Adrenal gland (tissue), 12 donors: ENCODE results near the gene ARHGAP18. TPM values are rescaled to one million over a fixed set of nuclear protein-coding genes. Genes with fewer than 3 reads are reported as not detected.
A peak's percentile ranks its signal among the peaks of the same experiment; 100 is the strongest.

Experiments used
- DNase-seq, 7 donors: peaks; one replicate each; pipeline ENCODE4 v3.0.0-alpha.2; 2019 to 2020
- H3K27ac ChIP-seq, 5 donors: fragments of 200-600 bp; sonication (generic) in 4 of 5; 1 replicate in 3 of 5; 2 replicates in 2 of 5; pipeline versions ENCODE4 v1.5.1 to v1.8.0; 2016 to 2020; ENCODE audit warnings: mild to moderate bottlenecking in 1 of 5
- H3K27me3 ChIP-seq: fragments of 200-600 bp; 2 replicates; pipeline ENCODE4 v1.8.0; 2021
- H3K36me3 ChIP-seq, 2 donors: fragments of 200-600 bp; replicated peaks in 1 of 2; 1 replicate in 1 of 2; 2 replicates in 1 of 2; pipeline versions ENCODE4 v1.5.1 to v1.8.0; 2018 to 2022
- H3K4me1 ChIP-seq, 2 donors: fragments of 200-600 bp; replicated peaks in 1 of 2; 1 replicate in 1 of 2; 2 replicates in 1 of 2; pipeline versions ENCODE4 v1.5.1 to v1.8.0; 2018 to 2021
- H3K4me3 ChIP-seq, 4 donors: fragments of 200-600 bp; sonication (generic) in 3 of 4; one replicate each; pipeline ENCODE4 v1.5.1; 2016 to 2018
- H3K9me3 ChIP-seq, 3 donors: fragments of 200-600 bp; sonication (generic) in 1 of 3; replicated peaks in 1 of 3; 1 replicate in 2 of 3; 2 replicates in 1 of 3; pipeline versions ENCODE4 v1.5.1 to v1.8.0; 2016 to 2021
- CTCF ChIP-seq, 6 experiments: fragments of 450-650 bp in 4 of 6; fragments of 200-600 bp in 2 of 6; sonication (generic) in 1 of 6; IDR thresholded peaks; 1 replicate in 5 of 6; 2 replicates in 1 of 6; pipeline versions ENCODE4 v1.5.1 to v1.8.0; 2016 to 2021; ENCODE audit warnings: antibody characterized with exemption in 6 of 6, mild to moderate bottlenecking in 2 of 6, moderate library complexity in 1 of 6
- POLR2A ChIP-seq, 2 donors: fragments of 450-650 bp; IDR thresholded peaks; one replicate each; pipeline ENCODE4 v1.6.1; 2017; ENCODE audit warnings: antibody characterized with exemption in 2 of 2, mild to moderate bottlenecking in 2 of 2, moderate library complexity in 1 of 2
- WGBS, 4 donors: extraction: QIAGEN DNeasy Blood & Tissue Kit in 2 of 4; methylation state at CpG; one replicate each; pipeline versions ENCODE4 v1.1.5 to v1.1.7; 2013 to 2017; 5-methylcytosine and 5-hydroxymethylcytosine counted together
- intact Hi-C, 2 donors: fragments of 100-400 bp; cut with DNase I; formaldehyde crosslinking; loops; one replicate each; pipeline versions ENCODE4 v1.14.1 to v1.15.0; 2022 to 2023
- polyA plus RNA-seq, 3 donors: library from polyadenylated mRNA; stranded (reverse); fragments of 200-250 nt in 2 of 3; fragments of 350-450 nt in 1 of 3; fragmentation: Illumina TruSeq in 1 of 3; extraction: RNeasy Lipid Tissue Mini Kit (QIAGEN cat#74804) in 1 of 3; gene quantifications; one replicate each; pipeline ENCODE4 v1.2.3, GENCODE V29; 2013 to 2014
- total RNA-seq, 9 donors: library from RNA; depleted of rRNA in 4 of 9; stranded (reverse); fragments of >200 nt in 4 of 9; fragments of 120-200 nt in 1 of 9; fragmentation: NEBNext Ultra II Directional in 1 of 9; extraction: Animal tissue kit (Norgen Biotek cat#: 25700) in 1 of 9; gene quantifications; one replicate each; pipeline versions ENCODE4 v1.1.0 to v1.2.4, GENCODE V29; 2013 to 2023
- donor health status: healthy with polysubstance abuse.
- donor health status: Bipolar disorder and iron deficiency.
- donor health status: DM: yes; HTN: yes; CAD: no.
- donor health status: DM: no; HTN: no; CAD: no.
- donor health status: DM: no; HTN: no; CAD: no.
- donor health status: DM: yes; HTN: yes; CAD: no.

The ARHGAP18 gene
- total and polyA plus RNA-seq, 12 donors = 22.0 to 101 (median 75.8) TPM

- Histone ChIP-seq H3K4me3 (no peak overlapping the region), H3K4me1 (peaks cover 47 to 66% of the 10 kb centered on the region in 2 donors), H3K36me3 (no peaks in the 10 kb centered on the region), H3K9me3 (no peaks in the 10 kb centered on the region), H3K27ac (peak overlapping the region; percentile 8 to 86 (median 64)), H3K27me3 (no peaks in the 10 kb centered on the region)
- intact Hi-C loops = no loop called here
- TF ChIP-seq CTCF (IDR thresholded peaks at IDR 0.05) (no peak), POLR2A (IDR thresholded peaks at IDR 0.05) (no peak)
- WGBS, 4 donors = 57 to 66% (median 60%) methylated on average over 6 of the region's 6 CpGs
- no peak for DNase-seq
Observed at GRCh38 chr6:129645106-129645829, 64.7 kb downstream of the ARHGAP18 start.

GRCh38 chr6:129644567-129645015, 65.4 kb downstream of the ARHGAP18 start:
- H3K4me3 ChIP-seq = no peak overlapping the region
- H3K27ac ChIP-seq = peak overlapping the region; percentile 42 to 86 (median 76)
- H3K4me1 ChIP-seq = peaks cover 47 to 66% of the 10 kb centered on the region in 2 donors
- H3K36me3 ChIP-seq = no peaks in the 10 kb centered on the region
- intact Hi-C loops = no loop called here
- no peaks in the 10 kb centered on the region for H3K9me3 ChIP-seq
- WGBS, 4 donors = 20 to 36% (median 30%) methylated on average over 1 of the region's 1 CpG
- DNase-seq = no peak
- TF ChIP-seq POLR2A (IDR thresholded peaks at IDR 0.05) = no peak
- no peak for TF ChIP-seq CTCF (IDR thresholded peaks at IDR 0.05)
- H3K27me3 ChIP-seq = no peaks in the 10 kb centered on the region

- WGBS, 4 donors = 73 to 80% (median 75%) methylated on average over 3 of the region's 3 CpGs
- intact Hi-C loops = no loop called here
- H3K36me3 ChIP-seq = no peaks in the 10 kb centered on the region
- no peak for DNase-seq
- H3K9me3 ChIP-seq = no peaks in the 10 kb centered on the region
- no peak for TF ChIP-seq CTCF (IDR thresholded peaks at IDR 0.05)
- TF ChIP-seq POLR2A (IDR thresholded peaks at IDR 0.05) = no peak
- H3K4me1 ChIP-seq = peaks cover 47 to 66% of the 10 kb centered on the region in 2 donors
- no peak overlapping the region for H3K4me3 ChIP-seq
- H3K27ac ChIP-seq = peak overlapping the region in 4 of 5 donors; percentile 30 to 86 (median 70)
- no peaks in the 10 kb centered on the region for H3K27me3 ChIP-seq
Observed at GRCh38 chr6:129643968-129644367, 66.0 kb downstream of the ARHGAP18 start.

- no peak for TF ChIP-seq POLR2A (IDR thresholded peaks at IDR 0.05)
- TF ChIP-seq CTCF (IDR thresholded peaks at IDR 0.05) = no peak
- Histone ChIP-seq H3K4me1 (peaks cover 53 to 69% of the 10 kb centered on the region in 2 donors), H3K27me3 (no peaks in the 10 kb centered on the region), H3K9me3 (no peaks in the 10 kb centered on the region), H3K27ac (no peak overlapping the region), H3K36me3 (no peaks in the 10 kb centered on the region), H3K4me3 (no peak overlapping the region)
- DNase-seq = no peak
- intact Hi-C loops = no loop called here
- 94 to 100% (median 94%) methylated on average over 3 of the region's 3 CpGs for WGBS, 4 donors
Observed at GRCh38 chr6:129643176-129643575, 66.8 kb downstream of the ARHGAP18 start.
